NCI-H345 treated with DMSO at 0.1 percent for 48 hours (cell line): ENCODE data around the gene FGF4.

ENCODE experiments used
- DNase-seq: peaks from one replicate; lab custom pipeline; 2025; ENCODE audit not compliant: unreplicated experiment; lab: John Stamatoyannopoulos, UW

Gene FGF4

GRCh38 chr11:69808667-69809086, 33.5 kb upstream of the FGF4 start:
- no peak for DNase-seq

GRCh38 chr11:69807106-69807815, 32.1 kb upstream of the FGF4 start:
- no peak for DNase-seq

- DNase-seq, result no peak
Measured at GRCh38 chr11:69804769-69805508, 29.8 kb upstream of the FGF4 start.

- DNase-seq, result no peak
Measured at GRCh38 chr11:69803604-69804218, 28.6 kb upstream of the FGF4 start.

GRCh38 chr11:69803022-69803421, 27.9 kb upstream of the FGF4 start:
- no peak for DNase-seq

GRCh38 chr11:69802590-69802989, 27.4 kb upstream of the FGF4 start:
- no peak for DNase-seq

GRCh38 chr11:69801513-69802335, 26.6 kb upstream of the FGF4 start:
- no peak for DNase-seq

- no peak for DNase-seq
Measured at GRCh38 chr11:69800278-69800677, 25.1 kb upstream of the FGF4 start.

GRCh38 chr11:69799582-69799981, 24.4 kb upstream of the FGF4 start:
- DNase-seq, result no peak

- no peak for DNase-seq
Measured at GRCh38 chr11:69799097-69799496, 24.0 kb upstream of the FGF4 start.

GRCh38 chr11:69797737-69798528, 22.8 kb upstream of the FGF4 start:
- no peak for DNase-seq

- no peak for DNase-seq
Measured at GRCh38 chr11:69797156-69797555, 22.0 kb upstream of the FGF4 start.

- DNase-seq, result no peak
Measured at GRCh38 chr11:69796063-69796462, 20.9 kb upstream of the FGF4 start.

- DNase-seq, result no peak
Measured at GRCh38 chr11:69791276-69792180, 16.4 kb upstream of the FGF4 start.

- DNase-seq, result no peak
Measured at GRCh38 chr11:69788956-69789355, 13.8 kb upstream of the FGF4 start.

- DNase-seq, result no peak
Measured at GRCh38 chr11:69787906-69788305, 12.8 kb upstream of the FGF4 start.

GRCh38 chr11:69787457-69787856, 12.3 kb upstream of the FGF4 start:
- no peak for DNase-seq

- DNase-seq, result no peak
Measured at GRCh38 chr11:69781241-69781640, 6.1 kb upstream of the FGF4 start.

GRCh38 chr11:69778373-69778772, 3.2 kb upstream of the FGF4 start:
- no peak for DNase-seq
